PC-3 (cell line): ENCODE results near the gene NFATC1. TPM values are rescaled to one million over a fixed set of nuclear protein-coding genes. Genes with fewer than 3 reads are reported as not detected.

ENCODE experiments used
- ATAC-seq: fragments of 200-7000 bp; cut with Tn5 transposase; 2 replicates; pipeline ENCODE4 v1.9.1; 2020; ENCODE audit warnings: mild to moderate bottlenecking, moderate library complexity
- BruUV-seq: library from RNA; stranded (reverse); fragments of 400-500 nt; replicated peaks from 2 replicates; lab custom pipeline; 2021; lab: Mats Ljungman, UMichigan
- CTCF ChIA-PET: fragments of 300-600 bp; sonication (Branson Sonifier 250); formaldehyde crosslinking; loops from one replicate; lab custom pipeline; 2022; ENCODE audit warnings: antibody characterized with exemption; lab: Charles Lee
- POLR2A ChIA-PET: fragments of 300-600 bp; sonication (Branson Sonifier 250); formaldehyde crosslinking; loops from one replicate; lab custom pipeline; 2022; ENCODE audit warnings: antibody characterized with exemption; ENCODE audit not compliant: unreplicated experiment; lab: Charles Lee
- DNase-seq: peaks from one replicate; pipeline ENCODE4 v3.0.0-alpha.2; 2015
- H2AFZ ChIP-seq: fragments of 300-600 bp; sonication (generic); 2 replicates; pipeline ENCODE4 v1.6.0; 2016; ENCODE audit warnings: antibody characterized with exemption, low read length
- H3F3A ChIP-seq: fragments of 300-600 bp; sonication (generic); one replicate; pipeline ENCODE4 v1.6.0; 2017; ENCODE audit warnings: antibody characterized with exemption, low read length, control low read depth, mild to moderate bottlenecking; ENCODE audit not compliant: unreplicated experiment
- H3K27ac ChIP-seq: fragments of 300-600 bp; sonication (generic); 2 replicates; pipeline ENCODE4 v1.5.1; 2016; ENCODE audit warnings: mild to moderate bottlenecking, low read length
- H3K27me3 ChIP-seq: fragments of 300-600 bp; sonication (generic); 2 replicates; pipeline ENCODE4 v1.6.1; 2016; ENCODE audit warnings: low read length, mixed read lengths
- H3K36me3 ChIP-seq: fragments of 300-600 bp; sonication (generic); 2 replicates; pipeline ENCODE4 v1.6.1; 2016; ENCODE audit warnings: low read depth, mixed run types, low read length, mixed read lengths
- H3K4me1 ChIP-seq: fragments of 300-600 bp; sonication (generic); 2 replicates; pipeline ENCODE4 v1.5.1; 2016; ENCODE audit warnings: low read length; ENCODE audit not compliant: insufficient read depth
- H3K4me2 ChIP-seq: fragments of 300-600 bp; sonication (generic); 2 replicates; pipeline ENCODE4 v1.6.0; 2016; ENCODE audit warnings: low read length
- H3K4me3 ChIP-seq: fragments of 300-600 bp; sonication (generic); 2 replicates; pipeline ENCODE4 v1.5.1; 2016; ENCODE audit warnings: mild to moderate bottlenecking, low read length, mixed read lengths
- H3K79me2 ChIP-seq: fragments of 300-600 bp; sonication (generic); 2 replicates; pipeline ENCODE4 v1.6.1; 2017; ENCODE audit warnings: low read length, mixed read lengths
- H3K9ac ChIP-seq: fragments of 300-600 bp; sonication (generic); 2 replicates; pipeline ENCODE4 v1.6.0; 2016; ENCODE audit warnings: mild to moderate bottlenecking, low read length
- H3K9me2 ChIP-seq: fragments of 300-600 bp; sonication (generic); replicated peaks from 2 replicates; pipeline ENCODE4 v1.6.1; 2016; ENCODE audit warnings: mixed run types, low read length, mixed read lengths
- H3K9me3 ChIP-seq: fragments of 300-600 bp; sonication (generic); 2 replicates; pipeline ENCODE4 v1.6.1; 2016; ENCODE audit warnings: low read length, mixed read lengths
- H4K20me1 ChIP-seq: fragments of 300-600 bp; sonication (generic); 2 replicates; pipeline ENCODE4 v1.6.1; 2016; ENCODE audit warnings: low read length, mixed read lengths
- CTCF ChIP-seq: fragments of 300-600 bp; sonication (generic); conservative IDR thresholded peaks from 2 replicates; pipeline ENCODE4 v1.5.1; 2017; ENCODE audit warnings: antibody characterized with exemption, low read depth, mild to moderate bottlenecking, low read length
- EZH2 ChIP-seq: fragments of 300-600 bp; sonication (generic); IDR thresholded peaks from one replicate; pipeline ENCODE4 v1.6.1; 2017; ENCODE audit warnings: antibody characterized with exemption, mild to moderate bottlenecking, low read length; ENCODE audit not compliant: unreplicated experiment
- EZH2phosphoT487 ChIP-seq: fragments of 300-600 bp; sonication (generic); IDR thresholded peaks from 2 replicates; pipeline ENCODE4 v1.6.1; 2018; ENCODE audit warnings: mild to moderate bottlenecking, antibody characterized with exemption, low read length, borderline replicate concordance
- intact Hi-C: fragments of 100-400 bp; cut with micrococcal nuclease; formaldehyde crosslinking; loops from 2 replicates; pipeline ENCODE4 v1.9.0; 2023
- total RNA-seq: library from RNA; depleted of rRNA; stranded (reverse); fragments of >200 nt; gene quantifications from 2 replicates; pipeline ENCODE4 v1.2.3, GENCODE V29; 2014

The NFATC1 gene
- total RNA-seq, 1 experiment from 2014 or later = 5.9 TPM

- TF ChIP-seq CTCF (no peak), EZH2 (no peak), EZH2phosphoT487 (no peak)
- no peak for ATAC-seq
- H3K27ac ChIP-seq = no peak overlapping the region
- ChIA-PET POLR2A (no interaction called here), CTCF (no interaction called here)
- H2AFZ ChIP-seq = no peak overlapping the region
- H3K4me3 ChIP-seq = no peak overlapping the region
- no peaks in the 10 kb centered on the region for H3K4me1 ChIP-seq
- no peak overlapping the region for H3K9ac ChIP-seq
- no peaks in the 10 kb centered on the region for H3K9me2 ChIP-seq
- no peak overlapping the region for H3K4me2 ChIP-seq
- BruUV-seq = no TSS peak
- DNase-seq = no peak
- no peaks in the 10 kb centered on the region for H3K9me3 ChIP-seq
- no peaks in the 10 kb centered on the region for H4K20me1 ChIP-seq
- H3K27me3 ChIP-seq = no peaks in the 10 kb centered on the region
- H3K36me3 ChIP-seq = no peaks in the 10 kb centered on the region
- intact Hi-C loops = no loop called here
- no peaks in the 10 kb centered on the region for H3K79me2 ChIP-seq
- H3F3A ChIP-seq = no peaks in the 10 kb centered on the region
These were observed 34.1 kb downstream of the NFATC1 start for GRCh38 chr18:79429785-79430281.

GRCh38 chr18:79432376-79433120, 36.8 kb downstream of the NFATC1 start:
- no peak for ATAC-seq
- Histone ChIP-seq H3K4me3 (no peak overlapping the region), H3K4me1 (no peaks in the 10 kb centered on the region), H3K9me3 (no peaks in the 10 kb centered on the region), H3F3A (no peaks in the 10 kb centered on the region), H3K4me2 (no peak overlapping the region), H3K36me3 (no peaks in the 10 kb centered on the region), H2AFZ (no peak overlapping the region), H3K9me2 (no peaks in the 10 kb centered on the region), H3K79me2 (no peaks in the 10 kb centered on the region), H3K9ac (no peak overlapping the region), H4K20me1 (no peaks in the 10 kb centered on the region), H3K27me3 (no peaks in the 10 kb centered on the region), H3K27ac (no peak overlapping the region)
- POLR2A ChIA-PET = no interaction called here
- intact Hi-C loops = no loop called here
- no TSS peak for BruUV-seq
- CTCF ChIA-PET = no interaction called here
- TF ChIP-seq EZH2phosphoT487 = no peak
- TF ChIP-seq CTCF = no peak
- no peak for DNase-seq

DNA sequence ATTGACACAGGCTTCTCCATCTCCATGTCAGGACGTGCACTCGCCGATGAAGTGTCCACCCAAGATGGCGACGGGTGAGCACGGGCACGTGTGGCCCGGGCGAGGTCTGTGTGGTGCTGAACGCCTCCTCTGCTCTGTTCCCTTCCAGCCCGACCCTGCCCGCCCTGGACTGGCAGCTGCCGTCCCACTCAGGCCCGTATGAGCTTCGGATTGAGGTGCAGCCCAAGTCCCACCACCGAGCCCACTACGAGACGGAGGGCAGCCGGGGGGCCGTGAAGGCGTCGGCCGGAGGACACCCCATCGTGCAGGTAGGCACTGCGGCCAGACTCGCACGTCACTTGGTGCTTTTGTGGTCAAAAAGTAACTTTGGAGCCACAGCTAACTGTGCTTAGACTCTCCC, 37.7 kb downstream of the NFATC1 start:
- no peaks in the 10 kb centered on the region for H3K9me3 ChIP-seq
- BruUV-seq = no TSS peak
- POLR2A ChIA-PET = no interaction called here
- no peaks in the 10 kb centered on the region for H4K20me1 ChIP-seq
- no peak overlapping the region for H3K4me3 ChIP-seq
- ATAC-seq (no peak), DNase-seq (no peak)
- no peak overlapping the region for H2AFZ ChIP-seq
- H3K9me2 ChIP-seq = no peaks in the 10 kb centered on the region
- no peaks in the 10 kb centered on the region for H3K36me3 ChIP-seq
- CTCF ChIA-PET = no interaction called here
- H3K9ac ChIP-seq = no peak overlapping the region
- H3K27me3 ChIP-seq = no peaks in the 10 kb centered on the region
- H3K4me1 ChIP-seq = no peaks in the 10 kb centered on the region
- no peaks in the 10 kb centered on the region for H3K79me2 ChIP-seq
- no peak overlapping the region for H3K27ac ChIP-seq
- intact Hi-C loops = no loop called here
- no peak overlapping the region for H3K4me2 ChIP-seq
- no peaks in the 10 kb centered on the region for H3F3A ChIP-seq
- TF ChIP-seq EZH2 = no peak
- no peak for TF ChIP-seq EZH2phosphoT487
- no peak for TF ChIP-seq CTCF
